SKM-1 (cell line): ENCODE data around the gene MGAT5.

Experiments used
- DNase-seq: peaks from one replicate; lab custom pipeline; 2025; ENCODE audit not compliant: unreplicated experiment; lab: John Stamatoyannopoulos, UW

Gene MGAT5

DNA sequence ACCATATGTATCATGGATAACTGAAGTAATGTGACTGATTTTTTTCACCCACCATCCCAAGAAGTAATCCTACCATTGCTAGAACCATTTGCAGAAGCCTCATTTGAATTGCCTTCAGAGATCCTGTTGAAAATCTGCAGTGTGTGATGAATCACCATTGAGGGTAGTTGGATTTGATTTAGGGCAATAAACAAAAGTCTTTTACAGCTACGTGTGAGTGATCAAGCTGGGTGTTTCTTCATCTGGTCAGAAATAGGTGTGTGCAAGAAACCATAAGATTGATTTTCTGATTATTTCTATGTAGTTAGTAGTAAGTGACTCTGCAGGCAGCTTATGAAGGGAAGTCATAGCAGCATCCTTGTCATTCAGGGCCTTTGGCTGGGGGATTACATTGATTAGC is 159.6 kb downstream of the MGAT5 start:
- no peak for DNase-seq

DNA sequence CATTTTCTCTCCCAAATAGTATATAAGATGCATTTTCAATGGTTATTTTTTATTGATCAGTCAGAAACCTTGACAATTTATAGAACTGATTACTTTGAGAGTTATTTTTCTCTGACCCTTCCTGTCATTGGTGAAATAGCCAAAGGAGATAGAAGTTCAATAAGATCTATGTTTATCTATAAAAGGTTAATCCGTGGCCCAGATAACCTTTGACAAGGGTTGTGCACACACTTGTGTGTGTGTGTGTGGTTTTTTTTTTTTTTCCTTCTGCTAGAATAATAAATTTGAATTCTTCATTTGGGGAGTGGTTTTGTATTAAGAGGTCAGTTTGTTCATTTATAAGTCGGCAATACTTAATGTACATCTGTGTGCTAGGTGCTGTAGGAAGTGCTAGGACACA is 160.0 kb downstream of the MGAT5 start:
- DNase-seq = no peak

DNA sequence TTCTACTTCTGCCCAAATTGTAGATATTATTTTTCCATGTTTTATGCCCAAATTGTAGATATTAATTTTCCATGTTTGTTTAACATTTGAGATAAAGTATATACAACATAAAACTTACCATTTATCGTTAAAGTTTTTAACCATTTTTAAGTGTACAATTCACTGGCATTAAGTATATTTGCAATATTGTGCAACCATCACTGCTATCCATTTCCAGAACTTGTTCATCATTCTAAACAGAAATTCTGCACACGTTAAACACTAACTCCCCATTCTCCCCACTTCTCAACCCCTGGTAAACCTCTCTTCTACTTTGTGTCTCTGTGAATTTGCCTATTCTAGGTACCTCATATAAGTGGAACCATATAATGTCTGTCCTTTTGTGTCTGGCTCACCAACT is 162.1 kb downstream of the MGAT5 start:
- no peak for DNase-seq

DNA sequence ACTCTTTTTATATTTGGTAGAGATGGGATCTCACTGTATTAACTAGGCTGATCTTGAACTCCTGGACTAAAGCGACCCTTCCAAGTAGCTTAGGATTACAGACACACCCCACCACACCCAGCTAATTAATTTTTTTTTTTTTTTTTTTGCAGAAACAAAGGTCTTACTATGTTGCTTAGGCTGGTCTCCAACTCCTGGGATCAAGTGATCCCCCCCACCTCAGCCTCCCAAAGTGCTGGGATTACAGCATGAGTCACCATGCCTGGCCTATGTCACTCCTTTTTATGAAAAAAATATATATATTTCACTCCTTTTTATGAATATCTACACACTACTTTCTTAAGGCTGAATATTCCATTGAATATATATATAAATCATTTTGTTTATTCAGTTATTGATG is 162.8 kb downstream of the MGAT5 start:
- no peak for DNase-seq

DNA sequence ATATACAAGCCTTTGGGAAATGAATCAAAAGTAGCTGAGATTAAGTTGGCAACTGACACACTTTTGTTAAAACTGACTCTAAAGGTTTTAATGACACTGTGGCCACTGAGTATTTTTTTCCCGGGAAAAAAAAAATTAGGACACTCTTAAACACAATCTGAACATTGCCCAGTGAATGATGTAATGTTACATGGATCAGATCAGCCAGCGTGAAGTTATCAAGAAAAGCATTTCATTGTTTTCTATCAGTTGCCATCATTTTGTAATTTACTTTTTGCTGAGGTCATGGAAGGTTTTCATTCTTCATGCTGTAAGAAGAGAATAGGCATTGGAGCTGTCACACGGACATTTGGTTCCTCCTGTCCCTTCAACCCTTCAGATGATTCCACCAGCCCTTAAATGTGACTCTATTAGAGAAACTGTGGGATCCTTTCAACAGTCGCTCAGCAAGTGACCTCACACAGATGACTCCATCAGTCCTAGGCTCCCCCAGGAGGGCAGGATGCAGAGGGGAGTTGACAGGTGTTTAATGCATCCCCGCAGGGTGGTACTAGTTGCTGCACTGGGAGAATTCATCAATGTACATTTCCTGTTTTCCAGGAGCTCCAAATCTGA is 164.2 kb downstream of the MGAT5 start:
- no peak for DNase-seq

DNA sequence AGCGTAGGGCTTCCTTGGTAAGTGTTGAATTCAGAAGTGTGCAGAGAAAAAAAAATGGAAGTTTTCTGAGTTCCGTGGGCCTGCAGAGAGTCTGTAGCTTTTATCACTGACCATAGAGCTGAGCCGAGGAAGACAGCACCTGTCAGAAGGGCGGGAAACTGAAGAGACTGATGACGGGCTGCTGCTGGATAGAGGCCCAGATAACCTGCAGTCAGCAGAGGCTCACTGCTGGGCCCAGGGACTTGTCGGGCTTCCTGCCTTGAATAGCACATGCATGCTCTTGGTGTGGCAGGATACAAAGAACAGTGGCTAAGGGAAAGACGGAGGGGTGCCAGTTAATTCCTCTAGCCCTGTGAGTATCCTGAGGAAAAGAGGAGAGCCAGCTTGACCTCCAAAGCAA is 166.4 kb downstream of the MGAT5 start:
- DNase-seq = no peak

DNA sequence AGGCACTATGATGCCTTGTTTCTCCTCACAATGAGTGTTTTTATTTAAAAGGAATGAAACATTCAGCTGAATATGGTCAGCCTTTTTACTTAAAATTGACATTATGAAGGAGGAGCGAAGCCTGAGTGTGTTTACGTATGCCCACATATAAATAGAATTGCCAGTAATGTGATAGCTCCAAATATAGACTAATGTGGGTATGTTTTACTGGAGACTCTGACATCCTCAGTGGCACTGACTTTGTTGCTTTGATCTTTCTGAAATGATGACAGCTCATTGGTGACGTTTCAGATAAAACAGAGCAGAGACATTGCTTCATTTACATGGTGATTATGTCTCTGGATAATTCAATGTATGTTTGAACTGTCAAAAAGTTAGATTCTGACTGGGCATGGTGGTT is 167.0 kb downstream of the MGAT5 start:
- no peak for DNase-seq

DNA sequence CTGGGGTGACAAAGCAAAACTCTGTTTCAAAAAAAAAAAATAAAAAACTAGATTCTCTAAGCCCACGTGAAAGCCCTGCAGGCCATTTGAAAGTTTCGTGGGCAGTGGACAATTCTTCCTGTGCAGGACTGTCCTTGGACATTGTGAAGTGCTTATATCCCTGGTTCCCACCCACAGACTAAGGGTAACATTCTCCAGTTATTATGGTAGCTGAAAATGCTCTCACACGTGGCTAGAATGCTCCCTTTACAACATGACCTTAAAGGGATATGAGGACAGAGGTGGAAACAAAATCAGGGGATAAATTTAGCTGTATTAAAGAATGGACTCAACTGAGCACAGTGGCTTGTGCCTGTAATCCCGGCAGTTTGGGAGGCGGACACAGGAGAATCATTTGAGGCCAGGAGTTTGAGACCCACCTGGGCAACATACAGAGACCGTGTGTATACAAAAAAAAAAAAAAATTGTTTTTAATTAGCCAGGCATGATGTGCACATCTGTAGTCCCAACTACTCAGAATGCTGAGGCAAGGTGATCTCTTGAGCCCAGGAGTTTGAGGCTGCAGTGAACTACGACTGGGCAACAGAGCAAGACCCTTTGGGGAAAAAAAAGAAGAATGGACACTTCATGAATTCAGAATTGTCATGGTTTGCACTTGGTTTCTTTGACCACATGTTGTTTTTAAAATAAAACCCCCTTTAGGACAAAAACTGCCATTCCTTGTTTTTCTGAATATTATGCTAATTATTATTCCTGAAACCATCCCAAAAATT is 167.9 kb downstream of the MGAT5 start:
- no peak for DNase-seq

DNA sequence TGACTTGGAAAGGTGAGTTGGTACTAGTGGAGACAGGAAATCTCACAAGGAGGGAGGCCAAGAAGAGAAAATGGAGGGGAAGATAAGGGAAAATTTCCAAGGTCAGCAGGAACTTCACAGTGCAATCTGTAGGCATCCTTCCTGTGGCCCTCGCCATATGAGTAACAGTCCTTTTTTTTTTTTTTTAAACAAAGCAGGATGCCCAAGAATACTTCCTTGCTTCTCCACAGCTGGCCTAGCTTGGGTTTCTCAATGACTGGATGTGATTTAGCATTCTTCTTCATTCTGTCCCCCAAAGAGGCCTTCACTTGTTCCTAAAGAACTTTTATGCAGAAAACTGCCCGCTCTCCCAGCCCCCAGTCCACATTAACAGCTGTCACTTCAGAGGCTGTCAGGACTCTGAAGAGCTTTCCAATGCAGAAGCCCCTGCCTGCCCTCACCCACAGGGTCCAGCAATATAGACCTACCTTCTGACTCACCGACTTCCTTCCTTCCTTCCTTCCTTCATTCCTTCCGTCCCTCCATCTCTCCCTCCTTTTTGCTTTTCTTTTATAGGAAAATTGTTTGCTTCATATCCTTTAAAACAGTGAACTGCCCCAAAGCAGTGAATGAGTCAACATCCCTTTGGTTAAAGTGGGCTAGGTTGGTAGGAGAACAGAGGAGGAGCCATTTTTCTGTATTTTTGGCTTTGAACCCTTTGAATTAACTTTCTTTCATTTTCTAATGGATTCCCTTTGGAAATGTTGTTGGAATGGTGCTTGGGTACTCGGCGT is 172.0 kb downstream of the MGAT5 start:
- no peak for DNase-seq

DNA sequence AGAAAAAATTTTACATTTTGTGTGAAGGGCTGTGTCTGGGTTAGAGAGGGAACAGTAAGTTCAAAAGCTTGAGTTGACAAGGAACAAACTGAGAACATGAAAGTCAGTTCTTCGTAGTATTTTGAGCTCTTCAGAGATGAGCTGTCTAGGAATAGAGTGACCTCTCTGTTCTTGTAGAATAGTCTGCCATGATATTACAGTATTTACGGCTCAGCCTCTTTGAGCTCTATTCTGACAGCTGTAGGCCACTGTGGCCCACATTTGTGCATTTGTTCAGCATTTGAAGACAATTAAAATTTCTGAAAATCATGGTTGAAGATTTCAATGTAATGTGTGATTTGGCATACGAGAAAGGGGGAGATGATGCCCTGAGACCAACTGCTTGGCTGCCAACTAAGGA is 172.8 kb downstream of the MGAT5 start:
- DNase-seq = no peak

DNA sequence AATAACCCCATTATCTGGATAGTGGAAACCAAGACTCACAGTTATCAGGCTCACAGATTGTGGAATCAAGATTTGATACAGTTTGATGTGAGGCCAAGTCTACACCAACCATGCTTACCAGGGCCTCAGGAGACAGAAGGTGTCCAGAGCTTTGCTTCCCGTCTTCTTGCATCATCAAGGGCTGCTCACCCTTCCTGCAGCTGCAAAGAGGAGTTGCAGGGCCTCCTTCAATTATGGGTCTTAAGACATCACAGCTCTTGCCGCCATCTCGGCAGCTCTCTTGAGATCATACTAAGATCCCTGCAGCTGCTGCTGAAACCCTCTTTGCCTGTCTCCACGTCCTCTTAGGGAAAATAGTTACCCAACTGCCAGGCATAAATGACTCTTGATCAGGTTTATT is 176.0 kb downstream of the MGAT5 start:
- no peak for DNase-seq

DNA sequence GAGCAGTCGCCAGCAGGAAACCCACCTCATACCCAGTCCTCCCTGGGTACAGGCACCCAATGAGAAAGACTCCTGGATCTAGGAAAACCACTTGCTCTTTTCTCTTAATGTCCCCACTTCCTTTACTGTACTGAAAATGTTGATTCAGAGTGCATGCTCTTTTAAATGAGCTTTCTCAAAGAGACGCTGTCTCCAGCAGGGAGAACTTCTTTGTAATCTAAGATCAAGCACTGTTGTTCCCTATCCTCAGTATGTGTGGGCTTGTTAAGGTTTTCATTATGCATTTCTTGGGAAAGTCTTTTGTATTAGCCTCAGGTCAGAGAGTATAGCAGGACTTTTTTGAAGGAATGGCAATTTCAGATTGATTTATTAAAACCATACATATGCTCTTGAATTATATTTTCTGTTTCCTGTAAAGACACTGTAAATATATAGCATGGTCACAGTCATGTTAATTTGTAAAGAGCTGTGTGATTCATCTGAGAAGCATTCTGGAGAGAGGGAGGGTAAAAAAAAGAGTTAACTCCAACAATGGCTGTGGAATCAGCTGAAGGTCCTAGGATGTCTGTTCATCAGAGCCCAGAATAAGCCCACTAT is 178.1 kb downstream of the MGAT5 start:
- DNase-seq = no peak

DNA sequence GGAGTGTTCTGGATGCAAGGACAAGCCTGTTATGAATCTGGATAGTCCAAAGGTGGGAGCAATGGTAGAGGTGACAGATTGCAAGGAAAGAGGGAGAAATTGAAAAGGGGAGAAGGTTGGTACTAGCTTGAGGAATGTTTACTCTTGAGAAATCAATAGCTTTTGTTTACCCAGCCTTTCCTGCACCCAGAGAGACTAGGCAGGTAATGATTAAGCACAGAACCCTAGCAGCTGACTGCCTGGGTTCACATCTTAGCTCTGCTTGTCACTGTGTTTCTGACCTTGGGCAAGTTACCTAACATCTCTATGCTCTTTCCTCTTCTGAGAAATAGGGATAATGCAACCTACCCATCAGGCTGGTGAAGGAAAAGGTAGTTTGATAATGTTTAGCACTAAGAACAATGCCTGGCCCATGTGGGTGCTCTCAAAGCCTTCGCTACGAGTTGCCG is 178.6 kb downstream of the MGAT5 start:
- no peak for DNase-seq

DNA sequence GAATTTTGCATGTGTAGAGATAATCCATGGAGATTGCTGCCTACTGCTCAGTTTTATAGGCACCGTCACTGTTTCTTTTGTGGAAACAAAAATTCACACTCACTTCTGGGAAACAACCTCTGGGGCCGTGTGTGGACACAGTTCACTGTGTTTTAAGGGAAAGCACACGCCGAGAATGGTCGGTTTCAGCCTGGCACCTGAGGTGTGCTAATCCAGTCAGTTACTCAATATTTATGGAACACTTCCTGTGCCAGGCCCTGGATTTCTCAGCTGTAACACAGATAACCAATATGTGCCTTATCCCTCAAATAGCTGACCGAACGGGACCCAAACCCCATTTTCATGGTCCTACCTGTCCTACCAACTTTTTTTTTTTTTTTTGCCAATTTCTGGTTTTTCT is 179.6 kb downstream of the MGAT5 start:
- no peak for DNase-seq

DNA sequence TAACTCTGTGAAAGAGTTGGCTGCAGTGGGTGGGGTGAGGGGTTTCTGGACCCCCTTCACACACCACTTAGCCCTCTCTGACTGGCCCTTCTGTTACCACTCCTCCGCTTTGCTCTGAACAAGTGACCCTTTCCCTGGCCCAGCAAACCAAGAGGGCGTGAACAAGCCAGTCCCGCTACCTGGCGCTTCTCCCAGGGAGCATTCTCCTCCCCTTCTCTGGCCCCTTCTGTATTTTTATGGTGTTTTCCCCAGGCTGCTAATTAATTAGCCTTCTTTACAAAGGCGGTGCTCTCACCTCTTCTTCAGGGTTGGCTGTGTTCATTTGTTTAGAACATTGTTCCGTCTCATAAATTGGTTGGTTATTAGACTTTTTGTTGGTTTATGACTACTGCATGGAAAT is 180.1 kb downstream of the MGAT5 start:
- no peak for DNase-seq

DNA sequence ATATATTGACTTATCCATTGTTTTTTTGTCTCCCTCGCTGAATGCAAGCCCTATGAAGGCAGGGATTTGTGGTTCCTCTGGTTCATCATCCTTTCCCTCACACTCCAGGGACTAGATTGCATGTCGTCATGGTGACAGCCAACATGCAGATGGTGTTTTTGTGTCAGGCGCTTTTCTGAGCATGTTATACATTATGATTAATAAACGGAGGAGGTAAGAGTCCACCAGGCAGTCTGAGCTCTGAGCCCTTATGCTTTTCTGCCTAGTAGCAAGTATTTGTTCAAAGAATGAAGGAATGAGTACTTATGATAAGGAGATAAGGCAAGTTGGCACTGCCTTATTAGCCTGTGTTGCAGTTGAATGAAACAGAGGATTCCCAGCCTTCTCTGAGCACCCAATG is 181.6 kb downstream of the MGAT5 start:
- DNase-seq = no peak

DNA sequence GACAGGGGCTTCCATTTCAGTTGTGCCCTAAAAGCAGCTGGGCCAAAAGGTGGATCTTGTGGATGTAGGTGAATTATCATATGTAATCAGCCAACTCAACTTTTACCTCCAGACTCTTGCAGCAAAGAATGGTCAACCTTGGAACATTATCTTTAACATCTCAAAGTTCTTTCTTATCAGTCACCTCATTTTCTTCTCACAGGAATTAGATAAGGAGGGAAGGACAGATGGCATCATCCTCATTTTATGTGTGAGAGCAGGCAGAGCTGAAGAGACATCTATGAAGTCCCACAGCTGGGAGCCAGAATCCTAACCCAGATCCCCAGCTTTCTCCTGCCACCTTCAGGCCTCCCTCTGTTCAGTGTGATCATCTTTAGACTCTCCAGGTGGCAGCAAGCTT is 182.1 kb downstream of the MGAT5 start:
- DNase-seq = no peak

DNA sequence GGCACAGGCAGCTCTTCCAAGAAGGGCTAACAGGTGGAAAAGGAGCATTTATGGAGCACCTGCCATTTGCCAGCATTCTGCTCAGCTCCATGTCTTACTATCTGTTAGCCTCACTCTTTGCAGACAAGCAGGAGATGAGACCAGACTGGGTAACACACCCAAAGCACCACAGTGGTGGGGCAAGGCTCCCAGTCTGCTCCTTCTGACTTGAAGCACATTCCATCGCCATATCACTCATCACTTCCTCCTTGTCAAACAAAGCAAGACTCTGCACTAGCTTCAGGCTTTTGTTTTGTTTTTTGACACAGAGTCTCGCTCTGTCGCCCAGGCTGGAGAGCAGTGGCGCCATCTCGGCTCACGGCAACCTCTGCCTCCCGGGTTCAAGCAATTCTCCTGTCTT is 182.8 kb downstream of the MGAT5 start:
- no peak for DNase-seq

DNA sequence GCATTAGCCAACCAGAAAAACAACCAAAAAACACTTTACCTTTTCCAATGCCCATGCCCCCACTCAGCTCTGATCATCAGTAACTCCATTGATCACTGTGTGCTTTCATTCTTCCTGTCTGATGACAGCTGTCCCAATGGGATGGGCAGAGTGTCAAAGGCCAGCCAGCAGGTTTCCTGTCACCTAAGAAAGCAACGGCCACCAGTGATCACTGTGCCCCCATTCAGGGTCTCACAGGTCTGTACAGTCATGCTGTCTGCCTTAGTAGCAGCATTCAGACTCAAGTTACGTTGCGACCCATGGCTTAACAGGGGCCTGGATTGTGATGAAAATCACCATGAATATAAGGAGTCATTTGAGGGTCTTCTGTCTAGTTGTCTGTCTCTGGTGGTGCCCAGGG is 184.5 kb downstream of the MGAT5 start:
- DNase-seq = no peak

DNA sequence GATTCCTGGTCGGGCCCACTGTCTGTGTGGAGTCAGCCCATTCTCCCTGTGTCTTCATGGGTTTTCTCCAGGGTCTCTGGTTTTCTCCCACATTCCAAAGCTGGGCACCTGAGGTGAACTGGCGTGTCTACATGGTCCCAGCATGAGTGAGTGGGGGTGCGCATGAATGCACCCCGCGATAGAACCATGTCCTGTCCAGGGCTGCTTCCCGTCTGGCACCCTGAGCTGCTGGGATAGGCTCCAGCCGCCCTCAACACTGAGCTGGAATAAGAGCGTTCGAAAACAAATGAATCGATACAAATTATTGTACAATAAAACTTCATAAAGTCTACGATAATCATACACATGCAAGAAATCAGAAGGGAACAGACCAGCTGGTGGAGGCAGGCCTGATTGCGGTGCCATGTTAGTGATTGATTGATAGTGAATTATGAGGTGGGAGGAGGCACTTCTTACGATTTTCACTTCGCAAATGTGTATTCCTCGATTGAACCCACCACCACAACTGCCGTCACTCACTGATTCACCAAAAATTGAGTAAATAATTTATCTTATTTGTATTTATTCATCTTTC is 186.6 kb downstream of the MGAT5 start:
- DNase-seq = no peak

DNA sequence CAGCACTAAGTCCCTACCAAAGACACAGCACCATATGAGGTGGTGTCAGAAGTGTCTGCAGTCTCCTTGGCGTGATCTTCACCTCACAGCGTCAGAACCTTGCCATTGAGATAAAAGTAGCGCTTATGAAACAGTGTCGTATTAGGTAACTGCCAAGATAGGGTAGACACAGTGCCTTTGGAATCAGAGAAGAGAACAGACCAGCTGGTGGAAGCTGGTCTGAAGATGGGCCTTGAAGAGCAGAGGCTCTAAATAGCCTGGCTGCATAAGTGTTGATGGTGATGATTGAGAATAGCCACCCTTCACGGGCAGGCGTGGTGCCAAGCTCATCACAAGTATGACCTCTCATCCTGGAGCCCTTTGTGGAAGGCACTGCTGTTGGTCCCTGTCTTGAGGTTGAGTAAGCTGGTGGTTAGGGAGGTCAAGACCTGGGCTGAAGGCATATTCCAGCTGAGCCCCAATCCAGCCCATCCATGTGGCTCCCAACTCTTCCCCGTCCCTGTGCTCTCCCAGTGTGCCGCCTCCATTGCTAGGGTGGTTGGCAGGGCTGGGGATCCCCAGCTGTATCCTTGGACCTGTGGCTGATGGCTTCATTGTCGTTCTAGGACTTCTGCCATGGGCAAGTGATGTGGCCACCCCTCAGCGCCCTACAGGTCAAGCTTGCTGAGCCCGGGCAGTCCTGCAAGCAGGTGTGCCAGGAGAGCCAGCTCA is 187.4 kb downstream of the MGAT5 start:
- DNase-seq = no peak
